NCI-H146 (cell line): Measurements from ENCODE around the gene SPACA1.
"Not testable (repeated sequence)": the region's sequence is repeated elsewhere in the genome, so short reads cannot be mapped to it uniquely, and the experiment has no call there.

ENCODE experiments used
- DNase-seq: peaks from one replicate; lab custom pipeline; 2025; lab: John Stamatoyannopoulos, UW

SPACA1 gene

GRCh38 chr6:88047510-88048150, at the start of gene SPACA1:
TSS of gene SPACA1 (plus strand) at chr6:88047841. CDS start at chr6:88047906, 65 bp downstream.
- DNase-seq = no peak

GRCh38 chr6:88000713-88001112, 46.9 kb upstream of the SPACA1 start:
- DNase-seq = no peak

GRCh38 chr6:88001279-88001678, 46.4 kb upstream of the SPACA1 start:
- not testable (repeated sequence) for DNase-seq

- no peak for DNase-seq
Observed at GRCh38 chr6:88004707-88005106, 42.9 kb upstream of the SPACA1 start.

- DNase-seq = peak; percentile 5
Observed at GRCh38 chr6:88006557-88006956, 41.1 kb upstream of the SPACA1 start.

GRCh38 chr6:88008411-88008810, 39.2 kb upstream of the SPACA1 start:
- no peak for DNase-seq

- DNase-seq = no peak
Observed at GRCh38 chr6:88008831-88009231, 38.8 kb upstream of the SPACA1 start.

GRCh38 chr6:88013015-88013414, 34.6 kb upstream of the SPACA1 start:
- DNase-seq = no peak

- no peak for DNase-seq
Observed at GRCh38 chr6:88013554-88013953, 34.1 kb upstream of the SPACA1 start.

- DNase-seq = no peak
Observed at GRCh38 chr6:88020439-88020838, 27.2 kb upstream of the SPACA1 start.

GRCh38 chr6:88024696-88025095, 22.9 kb upstream of the SPACA1 start:
- no peak for DNase-seq

GRCh38 chr6:88031550-88031949, 16.1 kb upstream of the SPACA1 start:
- no peak for DNase-seq

GRCh38 chr6:88044530-88044929, 3.1 kb upstream of the SPACA1 start:
- DNase-seq = no peak

GRCh38 chr6:88045521-88046136, 2.0 kb upstream of the SPACA1 start:
- DNase-seq = no peak

GRCh38 chr6:88048578-88048977, 937 bp downstream of the SPACA1 start:
- DNase-seq = peak; percentile 61

- no peak for DNase-seq
Observed at GRCh38 chr6:88050140-88050818, 2.6 kb downstream of the SPACA1 start.

- DNase-seq = no peak
Observed at GRCh38 chr6:88059191-88059590, 11.6 kb downstream of the SPACA1 start.

GRCh38 chr6:88062376-88062775, 14.7 kb downstream of the SPACA1 start:
- DNase-seq = no peak

GRCh38 chr6:88072462-88072861, 24.8 kb downstream of the SPACA1 start:
- DNase-seq = no peak

GRCh38 chr6:88074791-88075190, 27.1 kb downstream of the SPACA1 start:
- no peak for DNase-seq

GRCh38 chr6:88077305-88077704, 29.7 kb downstream of the SPACA1 start:
- DNase-seq = no peak

GRCh38 chr6:88086792-88087191, 39.2 kb downstream of the SPACA1 start:
- DNase-seq = no peak

GRCh38 chr6:88089708-88090107, 42.1 kb downstream of the SPACA1 start:
- DNase-seq = no peak
